Activated naive CD4-positive, alpha-beta T cell (primary cell): ENCODE results near the gene MTA1.

ENCODE experiments used
- DNase-seq, 4 experiments: peaks; one replicate each; lab custom pipeline; 2025; lab: John Stamatoyannopoulos, UW

Gene MTA1

DNA sequence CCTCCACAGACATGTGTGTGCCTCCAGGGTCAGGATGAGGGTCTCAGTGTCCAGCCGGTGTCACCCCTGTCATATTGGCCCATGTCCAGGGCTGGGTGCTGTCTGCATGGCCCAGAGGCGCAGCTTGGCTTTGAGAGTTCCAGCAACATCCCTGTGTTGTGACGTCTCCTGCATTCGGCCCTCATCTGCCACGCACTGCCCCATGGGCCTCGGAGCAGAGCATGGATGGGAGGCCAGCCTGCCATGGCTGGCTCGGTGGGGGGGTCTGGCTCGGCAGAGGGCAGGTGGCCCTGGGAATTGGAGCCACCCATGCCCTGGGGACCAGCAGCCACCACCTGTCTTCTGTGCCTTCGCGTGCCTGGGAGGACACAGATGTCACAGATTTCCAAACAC lies 32.1 kb upstream of the MTA1 start:
- no peak for DNase-seq

DNA sequence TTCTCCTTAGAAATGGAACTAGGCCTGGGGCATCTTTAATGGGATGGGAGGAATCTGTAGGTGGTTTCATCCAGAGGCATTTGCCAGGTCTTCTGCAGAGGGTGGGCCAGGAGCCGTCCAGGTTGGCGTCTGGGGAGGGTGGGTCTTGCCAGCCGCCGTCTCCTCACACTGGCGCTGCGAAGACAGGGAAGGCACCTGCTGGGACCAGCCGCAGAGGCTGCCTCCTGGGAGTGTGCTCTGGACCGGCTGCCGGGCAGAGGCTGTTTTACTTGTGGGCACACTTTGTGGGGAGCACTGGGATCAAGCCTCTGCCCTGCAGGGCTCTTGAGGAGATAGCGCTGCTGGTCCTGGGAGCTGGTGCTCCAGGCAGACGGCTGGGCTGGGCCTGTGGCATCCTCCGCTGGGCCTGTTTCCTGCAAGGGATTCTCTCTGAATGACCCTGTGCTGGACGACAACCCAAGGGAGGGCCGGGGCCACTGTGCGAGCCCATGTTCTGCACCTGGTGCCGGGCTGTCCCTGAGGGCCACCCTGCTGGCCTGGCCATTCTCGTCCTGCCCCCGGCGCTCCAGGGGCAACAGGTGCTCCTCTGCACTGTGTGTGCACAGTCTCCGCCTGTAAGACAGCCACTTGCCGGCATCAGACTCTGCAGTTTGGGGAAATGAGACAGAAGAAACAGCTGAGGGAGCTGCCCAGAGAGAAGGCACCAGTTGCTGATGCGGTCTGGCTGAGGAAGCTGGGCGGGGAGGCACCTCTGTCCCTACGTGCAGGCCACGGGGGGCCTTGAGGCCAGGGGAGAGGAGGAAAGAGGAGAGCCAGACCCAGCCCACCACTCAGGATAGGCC lies 31.3 kb upstream of the MTA1 start:
- DNase-seq, result no peak

DNA sequence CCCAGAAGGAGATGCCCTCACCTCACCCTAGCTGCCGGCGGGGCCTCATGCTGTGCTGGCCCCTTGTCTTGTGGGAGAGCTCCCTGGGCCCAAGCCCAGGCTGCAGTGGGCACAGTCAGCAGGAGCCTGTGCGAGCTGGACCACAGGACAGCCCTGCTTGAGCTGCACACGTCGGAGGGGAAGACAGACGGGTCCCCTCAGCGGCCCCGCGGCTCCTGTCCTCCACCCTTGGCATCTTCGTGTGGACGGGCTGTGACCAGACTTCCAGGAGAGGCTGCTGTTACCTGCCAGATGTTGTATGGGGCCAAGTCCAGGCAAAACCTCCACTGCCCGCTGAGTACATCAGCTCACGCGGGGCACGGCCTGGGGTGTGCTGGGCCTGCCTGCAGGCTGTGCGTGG lies 30.7 kb upstream of the MTA1 start:
- no peak for DNase-seq

DNA sequence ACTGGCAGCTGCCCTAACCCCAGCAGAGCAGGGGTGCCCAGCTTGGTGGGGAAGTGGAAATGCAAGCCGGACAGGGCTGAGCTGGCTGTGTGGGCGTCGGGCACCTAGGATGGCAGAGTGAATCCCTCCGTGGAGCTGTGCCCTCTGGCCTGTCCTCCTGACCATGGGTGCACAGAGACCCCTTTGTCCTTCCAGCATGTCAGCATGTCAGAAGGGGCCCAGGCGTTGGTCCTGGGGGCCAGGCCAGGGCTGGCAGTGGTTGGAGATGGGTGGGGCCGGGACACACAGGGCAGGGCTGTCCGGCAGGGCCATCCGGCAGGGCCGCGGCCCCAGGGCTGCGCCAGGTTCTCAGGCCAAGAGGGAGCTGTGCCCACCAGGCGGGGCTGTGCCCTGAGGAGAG lies 30.1 kb upstream of the MTA1 start:
- DNase-seq, result no peak

DNA sequence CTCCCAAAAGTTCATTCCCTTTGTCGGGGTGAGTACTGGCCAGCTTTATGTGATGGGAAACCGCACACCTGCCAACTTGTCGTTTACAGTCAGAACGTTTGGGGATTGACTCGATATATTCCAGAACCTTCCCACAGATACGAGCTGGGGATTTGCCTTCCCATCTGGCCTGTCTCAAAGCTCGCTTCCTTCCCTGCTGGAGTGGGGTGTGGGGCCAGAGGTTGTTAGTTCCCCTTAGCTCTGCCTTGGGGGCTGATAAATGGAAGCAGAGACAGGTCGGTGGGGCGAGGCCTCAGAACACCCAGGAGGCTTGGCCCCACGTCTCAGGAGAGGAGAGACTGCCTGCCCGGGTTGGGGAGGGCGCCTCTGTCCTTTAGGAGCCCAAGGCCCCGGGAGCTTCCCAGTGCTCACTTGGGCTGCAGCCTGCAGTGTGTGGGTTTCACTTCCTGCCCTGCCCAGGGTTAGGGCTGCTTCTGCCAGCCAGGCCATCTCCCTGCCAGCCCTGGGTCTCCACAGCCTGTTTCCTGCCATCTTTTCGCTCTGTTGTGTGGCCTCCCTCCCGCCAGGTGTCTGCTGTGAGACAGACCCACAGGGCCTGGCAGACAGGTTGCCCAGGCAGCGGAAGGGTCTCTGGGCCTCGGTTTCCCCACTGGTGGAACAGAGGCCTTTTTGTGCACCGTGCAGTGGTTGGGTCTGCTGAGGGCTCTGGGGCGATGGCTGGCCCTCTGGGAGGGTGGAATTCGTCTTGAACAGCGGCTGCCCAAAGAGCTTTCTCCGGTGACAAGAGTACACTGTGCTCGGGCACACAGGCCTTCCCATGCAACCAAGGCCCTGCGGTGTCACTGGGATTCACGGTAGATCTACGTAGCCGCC lies 29.4 kb upstream of the MTA1 start:
- no peak for DNase-seq

DNA sequence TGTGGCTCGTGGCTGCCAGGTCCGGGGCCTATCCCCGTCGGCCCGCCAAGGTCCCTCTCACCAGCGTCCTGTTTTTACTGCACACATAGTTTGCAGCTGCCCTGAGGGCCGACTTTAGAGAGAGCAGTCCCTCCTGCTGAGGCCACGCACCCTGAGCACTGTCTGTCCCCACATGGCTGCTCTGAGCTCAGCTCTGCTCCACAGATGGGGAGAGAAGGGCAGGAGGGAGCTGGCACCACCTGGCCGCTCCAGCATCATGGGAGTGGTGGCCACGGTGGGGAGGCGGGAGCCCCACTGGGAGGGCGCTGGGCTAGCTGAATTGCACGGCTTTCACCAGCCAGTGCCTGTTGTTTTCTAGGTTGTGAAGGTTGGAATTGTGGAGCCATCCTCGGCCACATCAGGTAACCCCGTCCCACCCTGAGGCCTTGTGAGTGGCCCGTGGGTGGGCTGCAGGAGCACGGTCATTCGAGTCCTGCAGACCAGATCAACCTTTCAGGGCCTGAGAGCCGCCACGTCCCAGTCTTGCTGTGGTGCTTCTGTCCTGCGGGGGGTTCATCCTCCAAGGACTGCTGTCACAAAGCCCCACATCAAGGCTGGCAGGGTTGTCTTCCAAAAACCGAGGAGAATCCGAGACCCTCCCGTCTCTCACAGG lies 28.7 kb upstream of the MTA1 start:
- no peak for DNase-seq

DNA sequence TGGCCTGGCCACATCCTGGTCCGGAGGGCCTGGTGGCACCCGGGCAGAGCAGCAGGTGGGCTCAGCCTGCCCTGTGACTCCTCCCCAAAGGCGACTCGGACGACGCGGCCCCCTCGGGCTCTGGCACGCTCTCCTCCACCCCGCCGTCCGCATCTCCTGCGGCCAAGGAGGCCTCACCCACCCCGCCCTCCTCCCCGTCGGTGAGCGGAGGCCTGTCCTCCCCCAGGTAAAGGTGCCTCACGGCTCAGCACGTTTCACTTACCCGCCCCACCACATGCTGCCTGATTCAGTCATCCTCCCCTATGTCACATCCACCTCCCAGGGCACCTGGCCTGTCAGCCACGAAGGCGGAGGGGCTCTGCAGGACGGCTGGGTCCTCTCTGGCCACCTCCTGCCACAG lies 28.1 kb upstream of the MTA1 start:
- DNase-seq, result no peak

DNA sequence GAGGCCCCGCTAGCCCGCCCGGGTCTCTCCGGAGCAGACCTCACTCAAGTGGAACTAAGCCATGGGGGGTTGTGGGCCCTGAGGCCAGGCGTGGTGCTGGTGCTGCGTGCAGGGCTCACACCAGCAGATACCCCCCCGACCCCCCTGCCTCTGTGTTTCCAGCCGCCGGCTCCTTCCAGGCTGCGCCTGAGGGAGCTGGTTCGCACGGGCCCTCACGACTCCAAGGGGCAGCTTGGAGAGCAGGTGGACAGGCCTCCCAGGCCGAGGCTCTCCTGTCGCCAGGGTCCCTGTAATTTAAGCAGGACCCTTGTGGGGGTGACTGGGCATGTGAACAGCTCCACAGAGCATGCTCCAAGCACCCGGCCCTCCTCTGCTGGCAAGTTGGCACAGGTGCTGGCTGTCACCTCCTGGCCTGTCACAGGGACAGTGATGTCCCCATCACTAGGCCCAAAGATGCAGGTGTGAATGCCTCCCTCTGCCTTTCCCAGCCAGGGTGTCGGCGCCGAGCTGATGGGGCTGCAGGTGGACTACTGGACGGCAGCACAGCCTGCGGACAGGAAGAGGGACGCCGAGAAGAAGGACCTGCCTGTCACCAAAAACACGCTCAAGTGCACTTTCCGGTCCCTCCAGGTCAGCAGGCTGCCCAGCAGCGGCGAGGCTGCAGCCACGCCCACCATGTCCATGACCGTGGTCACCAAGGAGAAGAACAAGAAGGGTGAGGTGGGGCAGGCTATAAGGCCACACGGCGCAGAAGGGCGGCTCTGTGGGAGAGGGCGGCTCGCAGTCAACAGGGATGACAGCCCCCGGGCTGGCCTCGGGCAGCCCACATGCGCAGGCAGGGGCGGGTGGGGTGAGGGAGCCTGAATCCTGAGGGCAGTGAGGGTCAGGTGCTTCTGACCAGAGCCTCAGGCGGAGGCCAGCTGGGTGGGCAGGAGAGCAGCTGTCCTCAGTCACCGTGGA lies 27.2 kb upstream of the MTA1 start:
- no peak for DNase-seq

DNA sequence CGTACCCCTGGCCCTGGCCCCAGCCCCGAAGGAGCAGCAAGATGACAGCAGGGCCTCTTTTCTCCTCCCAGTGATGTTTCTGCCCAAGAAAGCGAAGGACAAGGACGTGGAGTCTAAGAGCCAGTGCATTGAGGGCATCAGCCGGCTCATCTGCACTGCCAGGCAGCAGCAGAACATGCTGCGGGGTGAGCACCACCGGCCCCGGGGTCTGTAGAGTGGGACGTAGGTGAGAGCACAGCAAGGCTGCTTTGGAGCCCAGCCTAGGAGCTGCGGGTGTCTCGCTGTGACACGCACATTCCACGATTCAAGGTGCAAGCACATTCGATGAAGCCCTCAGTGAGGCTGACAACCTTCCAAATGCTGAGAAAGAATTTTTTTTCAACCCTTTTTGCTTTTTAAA lies 26.5 kb upstream of the MTA1 start:
- DNase-seq, result no peak

DNA sequence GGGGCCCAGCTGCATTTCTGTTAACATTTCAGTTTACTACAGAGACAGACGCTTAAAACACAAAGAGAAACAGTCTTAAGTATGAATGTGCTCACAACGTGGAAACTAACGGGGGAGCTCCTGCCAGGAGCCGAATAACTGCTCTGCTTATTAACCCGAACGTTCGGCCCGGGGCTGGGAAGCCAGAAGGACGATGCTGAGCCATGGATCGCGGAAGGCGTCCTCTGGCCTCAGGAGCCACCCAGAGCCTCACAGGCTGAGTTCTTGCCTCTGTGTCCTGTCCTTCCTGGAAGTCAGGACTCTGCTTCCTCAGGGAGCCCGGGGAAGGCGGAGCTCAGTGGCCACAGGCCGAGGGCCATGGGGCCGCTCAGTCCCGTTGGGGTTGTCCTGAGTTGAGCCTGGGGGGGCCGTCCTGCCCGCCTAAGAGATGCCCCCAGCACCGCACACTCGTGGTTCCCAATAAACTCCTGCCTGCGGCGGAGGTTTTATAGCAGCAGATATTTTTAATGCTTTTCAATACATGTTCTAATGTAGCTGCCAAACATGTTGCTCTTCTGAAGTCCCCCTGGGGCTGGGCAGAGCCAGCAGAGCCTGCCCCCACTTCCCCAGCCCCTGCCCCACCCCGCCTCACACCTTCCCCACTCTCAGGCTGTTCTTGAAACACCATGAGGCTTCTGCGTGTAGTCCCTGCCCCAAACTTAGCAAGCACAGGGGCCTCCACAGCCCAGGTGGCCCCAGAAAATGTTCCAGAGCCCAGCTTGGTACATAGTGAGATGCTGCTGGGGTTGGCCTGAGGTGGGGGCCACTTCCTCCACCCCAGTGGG lies 24.7 kb upstream of the MTA1 start:
- no peak for DNase-seq

DNA sequence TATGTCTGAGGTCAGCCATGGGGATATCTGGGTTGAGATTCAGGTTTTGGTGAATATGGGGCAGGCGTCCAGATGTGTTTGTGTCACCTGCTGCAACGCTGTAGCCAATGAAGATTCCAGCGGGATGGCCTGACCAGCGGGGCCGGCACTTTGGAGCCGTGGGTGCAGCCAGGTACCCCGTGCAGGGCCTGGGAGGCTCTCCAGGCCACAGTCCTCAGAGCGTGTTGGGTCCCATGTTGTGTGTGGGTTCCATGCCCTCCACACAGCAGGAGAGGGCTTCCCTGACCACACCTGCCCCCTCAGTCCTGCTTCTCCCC lies 24.1 kb upstream of the MTA1 start:
- DNase-seq, result no peak

DNA sequence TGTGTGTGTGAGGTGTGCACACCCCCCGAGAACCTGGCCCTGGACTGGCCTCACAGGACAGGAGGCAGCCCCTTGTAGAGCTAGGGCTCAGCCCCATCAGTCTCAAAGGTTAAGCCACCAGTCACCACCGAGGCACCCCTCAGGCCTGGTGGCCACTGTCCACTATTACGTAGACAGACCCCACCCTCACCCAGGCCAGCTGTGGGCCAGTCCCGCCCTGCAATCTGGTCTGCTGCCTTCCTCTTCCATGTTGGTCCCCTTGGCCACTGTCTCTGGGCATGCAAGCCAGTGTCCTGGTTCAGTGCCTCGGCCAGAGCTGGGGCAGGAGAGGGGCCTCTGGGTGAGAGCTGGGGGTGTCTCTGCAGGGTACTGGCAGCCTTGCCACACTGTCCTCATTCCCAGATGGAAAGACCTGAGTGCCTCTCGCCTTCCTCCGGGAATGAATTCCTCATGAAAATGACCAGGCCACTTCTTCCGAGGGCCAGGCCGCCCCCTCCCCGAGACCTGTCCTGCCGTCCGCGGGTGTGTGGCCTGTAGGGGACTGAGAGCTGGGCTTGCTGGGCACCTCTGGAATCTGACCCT lies 22.2 kb upstream of the MTA1 start:
- DNase-seq, result no peak

DNA sequence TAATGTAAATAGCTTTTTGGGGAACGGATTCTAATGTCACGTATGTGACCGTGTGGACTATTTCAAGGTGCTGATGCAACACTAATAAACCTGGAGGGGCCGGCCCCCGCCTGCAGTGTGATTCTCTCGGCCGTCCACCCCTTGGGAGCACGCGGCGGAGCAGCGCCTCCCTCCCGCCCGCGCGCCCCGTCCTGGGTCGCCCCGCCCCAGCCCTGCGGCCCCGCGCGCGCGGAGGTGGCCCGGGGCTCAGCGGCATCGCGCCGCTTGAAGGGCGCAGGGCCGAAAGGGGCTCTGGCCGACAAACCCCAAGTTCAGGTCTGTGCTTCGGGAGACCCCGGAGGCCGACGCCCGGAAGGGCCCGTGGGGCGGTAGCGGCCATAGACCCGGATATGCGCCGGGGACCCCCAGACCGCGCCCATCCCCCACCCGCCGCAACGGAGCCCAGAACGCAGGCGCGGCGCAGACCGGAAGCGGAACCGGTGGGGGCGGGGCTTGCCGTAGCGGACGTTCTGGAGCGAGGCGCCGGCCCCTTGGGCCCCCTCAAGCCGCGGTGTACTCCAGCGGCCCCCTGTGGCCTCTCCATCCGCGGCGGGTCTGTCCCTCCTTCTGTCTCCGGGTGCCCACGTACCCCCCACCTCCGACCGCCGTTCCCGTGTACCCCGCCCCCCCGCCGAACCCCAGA lies 21.4 kb upstream of the MTA1 start, which contains the start of gene TEX22:
TEX22 (plus strand) TSS at position 495 of the 682 bp plus-strand sequence. CDS start 803 bp downstream, outside the sequence.
- peak; percentile 78 to 89 (median 86) for DNase-seq

DNA sequence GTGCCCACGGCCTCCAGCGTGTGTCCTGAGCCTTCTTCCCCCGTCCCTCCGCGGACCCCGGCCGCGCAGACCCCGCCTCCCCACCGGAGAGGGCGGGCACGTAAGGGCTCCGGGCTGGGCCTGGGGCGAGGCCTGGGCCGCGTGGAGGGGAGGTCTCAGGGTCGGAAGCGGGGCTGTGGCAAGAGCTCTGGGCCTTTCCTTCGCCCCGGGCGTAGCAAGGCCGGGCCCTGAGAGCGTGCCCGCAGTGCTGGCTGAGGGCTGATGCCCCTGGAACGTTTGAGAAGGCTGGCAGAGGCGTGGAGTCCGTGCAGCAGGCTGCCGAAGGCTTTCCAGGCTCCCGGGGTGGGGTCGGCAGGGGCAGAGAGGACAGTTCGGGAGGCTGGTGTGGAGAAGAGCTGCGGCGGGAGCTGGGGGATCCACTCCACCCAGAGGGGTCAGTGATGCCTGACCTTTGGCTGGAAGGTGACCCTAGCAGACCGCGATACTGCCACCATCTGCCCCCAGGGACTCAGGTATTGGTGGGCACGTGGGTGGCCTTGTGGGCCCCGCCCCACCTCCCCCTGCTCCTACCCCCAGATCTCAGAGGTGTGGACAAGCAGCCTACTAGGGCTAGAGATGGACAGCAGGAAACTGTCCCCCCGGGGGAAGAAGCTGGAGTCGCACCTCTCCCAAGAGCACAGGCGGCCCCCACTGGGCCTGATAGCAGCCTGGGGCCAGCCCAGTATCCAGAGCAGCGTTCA lies 20.7 kb upstream of the MTA1 start:
- peak in 1 of 4 experiments; percentile 48 for DNase-seq

DNA sequence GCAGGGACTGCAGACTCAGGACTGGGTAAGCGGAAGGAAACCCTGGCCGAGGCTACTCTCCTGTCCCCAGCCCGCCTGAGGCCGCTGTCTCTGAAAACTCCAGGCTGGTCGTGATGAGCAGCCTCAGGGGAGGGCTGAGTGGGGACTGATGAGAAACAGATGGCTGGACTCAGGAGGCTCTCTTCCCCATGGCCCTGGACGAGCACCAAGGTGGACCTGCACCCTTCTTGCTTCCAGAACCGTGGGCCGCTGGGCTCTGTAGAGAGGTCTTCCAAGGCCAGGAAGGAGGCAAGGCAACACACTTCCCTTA lies 20.2 kb upstream of the MTA1 start:
- no peak for DNase-seq

DNA sequence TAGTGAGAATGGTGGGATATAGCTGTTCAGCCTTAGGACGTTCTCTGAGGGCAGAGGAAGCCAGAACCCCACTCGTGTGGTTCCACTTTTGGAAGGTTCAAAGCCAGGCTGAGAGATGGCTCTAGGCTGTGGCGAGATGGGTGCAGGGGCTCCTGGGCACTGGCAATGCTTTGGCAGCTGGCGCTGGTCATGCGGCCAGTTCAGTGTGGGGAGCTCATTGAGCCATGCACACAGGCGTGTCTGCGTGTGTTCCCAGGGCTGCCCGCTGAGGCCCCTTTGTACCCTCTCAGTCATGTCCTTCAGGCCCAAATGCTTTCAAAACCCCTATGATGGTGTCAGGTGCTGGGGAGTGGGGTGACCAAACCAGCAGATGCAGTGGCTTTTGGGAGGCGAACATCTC lies 19.6 kb upstream of the MTA1 start:
- no peak for DNase-seq

DNA sequence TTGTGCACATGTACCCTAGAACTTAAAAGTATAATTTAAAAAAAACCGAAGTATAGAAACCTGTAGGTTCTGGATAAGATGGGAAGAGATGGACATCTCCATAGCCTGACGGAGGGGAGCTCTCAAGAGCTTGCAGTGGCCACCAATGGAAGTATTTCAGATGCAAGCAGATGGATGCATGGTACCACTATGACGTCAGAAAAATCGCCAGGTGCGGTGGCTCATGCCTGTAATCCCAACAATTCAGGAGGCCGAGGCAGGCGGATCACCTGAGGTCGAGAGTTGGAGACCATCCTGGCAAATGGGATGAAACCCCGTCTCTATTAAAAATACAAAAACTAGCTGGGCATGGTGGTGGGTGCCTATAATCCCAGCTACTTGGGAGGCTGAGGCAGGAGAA lies 17.9 kb upstream of the MTA1 start:
- DNase-seq, result no peak

DNA sequence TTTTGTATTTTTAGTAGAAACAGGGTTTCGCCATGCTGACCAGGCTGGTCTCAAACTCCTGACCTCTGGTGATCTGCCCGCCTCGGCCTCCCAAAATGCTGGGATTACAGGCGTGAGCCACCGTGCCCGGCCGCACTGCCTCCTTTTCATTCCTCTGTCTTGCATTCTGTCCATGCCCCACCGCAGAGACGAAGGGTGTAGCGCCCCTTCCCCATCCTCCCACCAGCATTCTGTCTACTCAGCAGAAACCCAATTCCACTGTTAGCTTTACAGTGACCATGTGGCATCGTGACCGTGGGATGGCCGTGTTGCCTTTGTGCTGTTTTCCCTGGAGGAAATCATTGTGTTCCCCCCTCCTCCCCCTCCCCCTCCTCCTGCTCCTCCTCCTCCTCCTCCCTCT lies 11.0 kb upstream of the MTA1 start:
- no peak for DNase-seq

DNA sequence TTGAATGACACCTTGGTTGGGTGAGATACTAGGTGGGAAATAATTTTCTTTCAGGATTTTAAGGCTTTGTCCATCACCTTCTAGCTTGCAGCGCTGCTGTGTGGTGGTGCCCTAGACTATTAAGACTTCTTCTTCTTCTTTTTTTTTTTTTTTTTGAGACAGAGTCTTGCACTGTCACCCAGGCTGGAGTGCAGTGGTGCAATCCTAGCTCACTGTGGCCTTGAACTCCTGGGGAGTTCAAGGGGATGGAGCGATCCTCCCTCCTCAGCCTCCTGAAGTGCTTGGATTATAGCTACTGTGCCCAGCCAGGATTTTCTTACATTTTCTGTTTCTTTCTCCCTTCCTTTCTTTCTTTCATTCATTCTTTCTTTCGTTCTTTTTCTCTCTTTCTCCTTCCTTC lies 10.3 kb upstream of the MTA1 start:
- DNase-seq, result no peak
